ENCODE data around the gene ADARB1. TPM values are rescaled to one million over a fixed set of nuclear protein-coding genes. Genes with fewer than 3 reads are reported as not detected.

Gene ADARB1
- total and polyA plus RNA-seq, 9 donors, result 6.0 to 23.7 (median 16.3) TPM

DNA sequence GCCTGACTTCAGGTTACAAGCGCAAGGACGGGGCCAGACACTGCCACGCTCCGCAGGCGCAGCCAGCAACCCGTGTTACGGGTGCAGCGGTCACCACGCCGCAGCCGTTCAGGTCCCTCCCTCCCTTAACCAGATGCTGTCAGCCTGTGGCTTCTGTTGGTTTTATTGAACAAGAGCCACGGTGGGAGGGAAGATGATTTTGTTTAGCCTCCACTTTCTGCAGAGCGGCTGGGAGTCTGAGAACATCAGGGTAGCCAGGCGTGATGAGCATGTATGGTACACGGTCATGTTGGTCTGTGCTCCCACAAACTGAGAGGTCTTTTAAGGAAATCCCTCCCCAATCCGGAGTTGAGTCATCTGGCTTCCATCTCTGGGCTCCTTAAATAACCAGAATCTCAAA is 18.5 kb upstream of the ADARB1 start:
- intact Hi-C loops (cut with DNase I), result no loop called here
- no peak for DNase-seq
- no peak overlapping the region for H3K27ac ChIP-seq
- no peak overlapping the region for H3K4me3 ChIP-seq
- no peaks in the 10 kb centered on the region for H3K4me1 ChIP-seq (ENCODE audit: insufficient read depth)
- no peaks in the 10 kb centered on the region for H3K36me3 ChIP-seq
- H3K9me3 ChIP-seq, result no peaks in the 10 kb centered on the region
- H3K27me3 ChIP-seq, result no peaks in the 10 kb centered on the region
- 50 to 68% (median 66%) methylated on average over 16 of the region's 16 CpGs for WGBS, 3 donors
- TF ChIP-seq, protein P1, sequence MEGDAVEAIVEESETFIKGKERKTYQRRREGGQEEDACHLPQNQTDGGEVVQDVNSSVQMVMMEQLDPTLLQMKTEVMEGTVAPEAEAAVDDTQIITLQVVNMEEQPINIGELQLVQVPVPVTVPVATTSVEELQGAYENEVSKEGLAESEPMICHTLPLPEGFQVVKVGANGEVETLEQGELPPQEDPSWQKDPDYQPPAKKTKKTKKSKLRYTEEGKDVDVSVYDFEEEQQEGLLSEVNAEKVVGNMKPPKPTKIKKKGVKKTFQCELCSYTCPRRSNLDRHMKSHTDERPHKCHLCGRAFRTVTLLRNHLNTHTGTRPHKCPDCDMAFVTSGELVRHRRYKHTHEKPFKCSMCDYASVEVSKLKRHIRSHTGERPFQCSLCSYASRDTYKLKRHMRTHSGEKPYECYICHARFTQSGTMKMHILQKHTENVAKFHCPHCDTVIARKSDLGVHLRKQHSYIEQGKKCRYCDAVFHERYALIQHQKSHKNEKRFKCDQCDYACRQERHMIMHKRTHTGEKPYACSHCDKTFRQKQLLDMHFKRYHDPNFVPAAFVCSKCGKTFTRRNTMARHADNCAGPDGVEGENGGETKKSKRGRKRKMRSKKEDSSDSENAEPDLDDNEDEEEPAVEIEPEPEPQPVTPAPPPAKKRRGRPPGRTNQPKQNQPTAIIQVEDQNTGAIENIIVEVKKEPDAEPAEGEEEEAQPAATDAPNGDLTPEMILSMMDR (IDR thresholded peaks at IDR 0.05), result no peak
- TF ChIP-seq EP300 (IDR thresholded peaks at IDR 0.05), result no peak
- no peak for TF ChIP-seq POLR2A (IDR thresholded peaks at IDR 0.05)

DNA sequence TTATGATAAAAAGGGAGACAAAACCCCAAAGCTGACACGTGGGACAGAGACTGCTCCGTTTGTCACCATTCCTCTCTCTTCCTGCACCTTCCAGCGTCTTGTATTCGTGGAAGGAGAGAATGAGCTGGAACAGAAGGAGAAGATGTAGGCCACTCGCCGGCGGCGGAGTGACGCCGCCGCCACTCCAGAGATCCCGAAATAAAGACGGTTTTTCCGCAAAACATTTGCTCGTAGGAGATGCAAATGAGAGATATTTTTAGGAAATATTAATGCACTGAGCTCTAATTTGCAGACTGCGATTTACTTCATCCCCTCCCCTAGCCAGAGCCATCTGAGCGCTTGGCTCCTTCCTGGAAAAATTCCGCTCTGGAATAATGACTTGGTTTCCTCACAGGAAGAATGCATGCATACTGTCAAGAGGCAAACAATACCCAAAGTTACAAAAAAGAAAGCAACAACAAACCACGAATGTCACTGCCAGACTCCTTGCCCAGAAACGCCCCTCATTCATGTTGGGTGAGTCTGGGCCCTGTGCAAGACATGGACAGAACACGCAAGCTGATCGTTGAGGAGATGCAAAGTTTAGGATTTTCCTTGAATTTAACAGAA is 18.0 kb upstream of the ADARB1 start:
- intact Hi-C loops (cut with DNase I), result no loop called here
- Histone ChIP-seq H3K27ac (no peak overlapping the region), H3K4me3 (no peak overlapping the region)

DNA sequence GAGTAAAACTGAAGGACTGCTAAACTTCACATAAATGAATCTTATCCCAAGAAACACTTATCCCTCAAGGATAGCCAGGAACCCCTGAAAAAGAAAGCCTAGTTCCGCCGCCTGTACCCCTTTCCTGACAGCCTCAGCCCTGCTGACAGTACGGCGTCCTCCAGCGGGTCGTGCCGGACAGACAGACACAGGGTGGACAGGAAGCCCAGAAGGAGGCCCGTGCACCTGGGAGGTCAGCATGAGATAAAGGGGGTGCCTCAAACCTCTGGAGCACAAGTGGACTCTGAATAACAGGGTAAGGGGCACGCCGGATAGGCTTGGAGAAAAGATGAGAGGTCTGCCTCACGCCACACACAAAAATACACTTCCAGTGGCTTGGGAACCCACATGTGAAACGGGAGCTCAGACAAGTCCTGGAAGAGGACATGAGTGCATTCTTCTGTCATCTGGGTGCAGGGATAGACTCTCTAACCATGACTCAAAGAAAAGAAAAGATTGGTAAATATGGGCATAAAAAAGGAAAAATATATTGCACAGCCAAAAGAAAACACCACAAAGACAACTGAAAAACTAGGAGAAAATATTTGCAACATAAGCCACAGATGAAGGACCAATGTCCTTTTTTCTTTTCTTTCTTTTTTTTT is 17.3 kb upstream of the ADARB1 start:
- no peaks in the 10 kb centered on the region for H3K9me3 ChIP-seq
- DNase-seq, result no peak
- no peak overlapping the region for H3K27ac ChIP-seq
- no peaks in the 10 kb centered on the region for H3K4me1 ChIP-seq (ENCODE audit: insufficient read depth)
- intact Hi-C loops (cut with DNase I), result no loop called here
- TF ChIP-seq EP300 (IDR thresholded peaks at IDR 0.05) (no peak), POLR2A (IDR thresholded peaks at IDR 0.05) (no peak)
- TF ChIP-seq, protein P1 (IDR thresholded peaks at IDR 0.05), result no peak
- WGBS, 3 donors, result 85 to 89% (median 88%) methylated on average over 12 of the region's 12 CpGs
- H3K27me3 ChIP-seq, result no peaks in the 10 kb centered on the region
- H3K36me3 ChIP-seq, result no peaks in the 10 kb centered on the region
- H3K4me3 ChIP-seq, result no peak overlapping the region

More for the DNA sequence above, 18.0 kb upstream of the ADARB1 start:
- Histone ChIP-seq H3K9me3 (no peaks in the 10 kb centered on the region), H3K27me3 (no peaks in the 10 kb centered on the region), H3K4me1 (ENCODE audit: insufficient read depth) (no peaks in the 10 kb centered on the region), H3K36me3 (no peaks in the 10 kb centered on the region)
- 79 to 83% (median 79%) methylated on average over 22 of the region's 22 CpGs for WGBS, 3 donors
- no peak for DNase-seq
- no peak for TF ChIP-seq POLR2A (IDR thresholded peaks at IDR 0.05)
- no peak for TF ChIP-seq EP300 (IDR thresholded peaks at IDR 0.05)

DNA sequence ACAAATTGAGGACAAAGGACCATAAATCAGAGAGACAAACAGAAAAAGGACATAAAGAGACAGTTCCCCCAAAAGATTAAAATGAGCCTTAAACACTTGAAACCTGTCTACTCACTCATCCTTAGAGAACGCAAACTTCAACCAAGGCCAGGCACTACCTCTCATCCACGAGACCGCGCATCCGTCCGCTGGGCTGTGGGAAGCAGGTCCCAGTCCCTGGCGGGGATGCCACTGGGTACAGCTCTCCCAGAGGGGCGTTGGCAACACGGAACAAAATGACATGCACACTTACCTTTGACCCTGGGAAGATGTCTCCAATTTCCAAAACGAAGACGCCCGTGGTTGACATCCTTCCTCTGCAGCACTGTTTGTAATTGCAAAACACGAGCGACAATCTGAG is 16.5 kb upstream of the ADARB1 start:
- H3K27ac ChIP-seq, result no peak overlapping the region
- H3K36me3 ChIP-seq, result no peaks in the 10 kb centered on the region
- H3K9me3 ChIP-seq, result no peaks in the 10 kb centered on the region
- H3K27me3 ChIP-seq, result no peaks in the 10 kb centered on the region
- WGBS, 3 donors, result 74 to 78% (median 78%) methylated on average over 14 of the region's 14 CpGs
- no peak overlapping the region for H3K4me3 ChIP-seq
- no peak for DNase-seq
- intact Hi-C loops (cut with DNase I), result no loop called here
- TF ChIP-seq, protein P1 (IDR thresholded peaks at IDR 0.05), result no peak
- no peak for TF ChIP-seq EP300 (IDR thresholded peaks at IDR 0.05)
- no peak for TF ChIP-seq POLR2A (IDR thresholded peaks at IDR 0.05)
- H3K4me1 ChIP-seq (ENCODE audit: insufficient read depth), result no peaks in the 10 kb centered on the region

DNA sequence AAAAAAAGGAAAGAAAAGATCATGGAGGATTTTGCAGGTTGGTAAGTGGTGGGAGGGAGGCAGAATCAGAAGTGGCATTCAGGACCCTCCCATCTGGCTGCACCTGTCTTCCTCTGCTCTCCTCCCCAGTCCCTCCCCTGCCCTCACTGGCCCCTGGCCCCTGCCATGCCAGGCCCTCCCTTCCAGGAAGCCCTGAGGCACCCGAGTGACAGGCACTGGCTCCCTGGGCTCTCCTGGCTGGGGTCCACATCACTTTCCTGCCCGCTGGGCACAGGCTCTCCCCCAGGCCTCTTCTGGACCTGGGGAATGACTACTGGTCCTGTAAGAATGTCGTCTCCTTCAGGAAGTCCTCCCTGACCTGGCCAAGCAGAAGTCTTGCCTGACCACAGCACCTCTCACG is 15.3 kb upstream of the ADARB1 start:
- 75 to 76% (median 75%) methylated on average over 4 of the region's 4 CpGs for WGBS, 3 donors
- Histone ChIP-seq H3K27ac (no peak overlapping the region), H3K4me1 (ENCODE audit: insufficient read depth) (no peaks in the 10 kb centered on the region), H3K36me3 (no peaks in the 10 kb centered on the region), H3K9me3 (no peaks in the 10 kb centered on the region), H3K4me3 (no peak overlapping the region), H3K27me3 (no peaks in the 10 kb centered on the region)
- intact Hi-C loops (cut with DNase I), result no loop called here
- TF ChIP-seq POLR2A (IDR thresholded peaks at IDR 0.05), result no peak
- TF ChIP-seq, protein P1 (IDR thresholded peaks at IDR 0.05), result no peak
- DNase-seq, result no peak

Measured in ovary (tissue), 9 donors.